ENCODE measurements around the gene CC2D2A. TPM values are rescaled to one million over a fixed set of nuclear protein-coding genes. Genes with fewer than 3 reads are reported as not detected.

Gene CC2D2A
- total RNA-seq, 1 donor from 2014 or later: 24.0 TPM

- H3K36me3 Mint-ChIP-seq: peaks cover 24% of the 10 kb centered on the region
- H3K27me3 Mint-ChIP-seq (ENCODE audit: low read depth): no peaks in the 10 kb centered on the region
- no peak for TF ChIP-seq CTCF (IDR thresholded peaks at IDR 0.05; ENCODE audit: unreplicated experiment)
- H3K9me3 Mint-ChIP-seq: peaks cover 12% of the 10 kb centered on the region
- H3K4me3 Mint-ChIP-seq: peak overlapping the region; percentile 93
- H3K4me1 Mint-ChIP-seq: peaks cover 13% of the 10 kb centered on the region
- peak overlapping the region; percentile 98 for H3K27ac Mint-ChIP-seq
- no peak for DNase-seq (ENCODE audit: low spot score in 2 of 2, unreplicated experiment in 2 of 2)
Measured at GRCh38 chr4:15479913-15480185, 10.2 kb downstream of the CC2D2A start.

- Mint-ChIP-seq H3K36me3 (peaks cover 47% of the 10 kb centered on the region), H3K27me3 (ENCODE audit: low read depth) (no peaks in the 10 kb centered on the region), H3K27ac (no peak overlapping the region), H3K4me3 (no peak overlapping the region), H3K4me1 (peaks cover 13% of the 10 kb centered on the region), H3K9me3 (peaks cover 32% of the 10 kb centered on the region)
- no peak for DNase-seq (ENCODE audit: low spot score in 2 of 2, unreplicated experiment in 2 of 2)
- TF ChIP-seq CTCF (IDR thresholded peaks at IDR 0.05; ENCODE audit: unreplicated experiment): no peak
Measured at GRCh38 chr4:15481961-15482745, 12.5 kb downstream of the CC2D2A start.

GRCh38 chr4:15482842-15483241 is 13.2 kb downstream of the CC2D2A start:
- peaks cover 53% of the 10 kb centered on the region for H3K36me3 Mint-ChIP-seq
- DNase-seq (ENCODE audit: low spot score in 2 of 2, unreplicated experiment in 2 of 2): no peak

GRCh38 chr4:15488136-15488535 is 18.5 kb downstream of the CC2D2A start:
- H3K4me3 Mint-ChIP-seq: no peak overlapping the region
- no peak for DNase-seq (ENCODE audit: low spot score in 2 of 2, unreplicated experiment in 2 of 2)
- no peak overlapping the region for H3K27ac Mint-ChIP-seq
- no peak for TF ChIP-seq CTCF (IDR thresholded peaks at IDR 0.05; ENCODE audit: unreplicated experiment)
- H3K27me3 Mint-ChIP-seq (ENCODE audit: low read depth): no peaks in the 10 kb centered on the region
- peaks cover 72% of the 10 kb centered on the region for H3K9me3 Mint-ChIP-seq
- no peaks in the 10 kb centered on the region for H3K4me1 Mint-ChIP-seq
- H3K36me3 Mint-ChIP-seq: peaks cover 82% of the 10 kb centered on the region

More at GRCh38 chr4:15482842-15483241, 13.2 kb downstream of the CC2D2A start:
- H3K4me1 Mint-ChIP-seq: peaks cover 13% of the 10 kb centered on the region
- peaks cover 38% of the 10 kb centered on the region for H3K9me3 Mint-ChIP-seq
- H3K27me3 Mint-ChIP-seq (ENCODE audit: low read depth): no peaks in the 10 kb centered on the region
- no peak for TF ChIP-seq CTCF (IDR thresholded peaks at IDR 0.05; ENCODE audit: unreplicated experiment)
- no peak overlapping the region for H3K27ac Mint-ChIP-seq
- no peak overlapping the region for H3K4me3 Mint-ChIP-seq

GRCh38 chr4:15488658-15489470 is 19.2 kb downstream of the CC2D2A start:
- Mint-ChIP-seq H3K36me3 (peaks cover 78% of the 10 kb centered on the region), H3K4me1 (no peaks in the 10 kb centered on the region), H3K4me3 (no peak overlapping the region), H3K9me3 (peaks cover 70% of the 10 kb centered on the region), H3K27me3 (ENCODE audit: low read depth) (no peaks in the 10 kb centered on the region), H3K27ac (no peak overlapping the region)
- no peak for TF ChIP-seq CTCF (IDR thresholded peaks at IDR 0.05; ENCODE audit: unreplicated experiment)
- DNase-seq (ENCODE audit: low spot score in 2 of 2, unreplicated experiment in 2 of 2): no peak

Measured in mesothelial cell of epicardium (in vitro differentiated cells).